HEK293 (cell line): Measurements from ENCODE around the gene GPRC5D.
A peak's percentile ranks its signal among the peaks of the same experiment; 100 is the strongest.

Experiments used
- CTCF ChIA-PET: fragments of 350-600 bp; formaldehyde crosslinking; extraction: SDS; loops from one replicate; lab custom pipeline; 2021; ENCODE audit warnings: antibody characterized with exemption; lab: Yijun Ruan, JAX
- POLR2A ChIA-PET: fragments of 300-600 bp; formaldehyde crosslinking; extraction: SDS; loops from one replicate; lab custom pipeline; 2020; ENCODE audit warnings: antibody characterized with exemption, inconsistent platforms; lab: Yijun Ruan, JAX
- H3K27ac ChIP-seq: fragments of 200-500 bp; sonication (Bioruptor generic); 2 replicates; pipeline ENCODE4 v1.5.1; 2014; ENCODE audit warnings: low read depth, low read length, control low read depth, inconsistent platforms; ENCODE audit errors: extremely low read depth
- H3K36me3 ChIP-seq, 2 experiments: fragments of 200-500 bp in 1 of 2; sonication (Bioruptor generic) in 1 of 2; 1 replicate in 1 of 2; 2 replicates in 1 of 2; pipeline ENCODE4 v1.5.1; 2014 to 2017; ENCODE audit warnings: inconsistent platforms in 2 of 2, low read length in 2 of 2; ENCODE audit not compliant: control insufficient read depth in 2 of 2, insufficient read depth in 1 of 2
- H3K4me1 ChIP-seq: fragments of 200-500 bp; sonication (Bioruptor generic); 2 replicates; pipeline ENCODE4 v1.5.1; 2014; ENCODE audit warnings: mild to moderate bottlenecking, low read length, inconsistent platforms; ENCODE audit not compliant: control insufficient read depth, insufficient read depth
- H3K4me3 ChIP-seq: 2 replicates; pipeline ENCODE4 v1.5.1; 2011; ENCODE audit warnings: low read depth, mild to moderate bottlenecking, control low read depth, low read length, moderate library complexity
- H3K9me3 ChIP-seq: fragments of 200-500 bp; sonication (Bioruptor generic); 2 replicates; pipeline ENCODE4 v1.5.1; 2014; ENCODE audit warnings: low read depth, low read length, inconsistent platforms; ENCODE audit not compliant: control insufficient read depth, insufficient read depth
- AEBP2 ChIP-seq: fragments of 450-650 bp; formaldehyde crosslinking; IDR thresholded peaks from 2 replicates; pipeline ENCODE4 v1.5.1; 2016; ENCODE audit warnings: missing biosample characterization, missing genetic modification characterization, borderline replicate concordance
- GLIS1 ChIP-seq: fragments of 450-650 bp; formaldehyde crosslinking; IDR thresholded peaks from 2 replicates; pipeline ENCODE4 v1.5.1; 2016; ENCODE audit warnings: missing biosample characterization, missing genetic modification characterization
- PRDM1 ChIP-seq: fragments of 450-650 bp; formaldehyde crosslinking; IDR thresholded peaks from 2 replicates; pipeline ENCODE4; 2016; ENCODE audit warnings: missing biosample characterization, missing genetic modification characterization
- RBAK ChIP-seq: fragments of 450-650 bp; formaldehyde crosslinking; IDR thresholded peaks from 2 replicates; pipeline ENCODE4 v1.5.1; 2016; ENCODE audit warnings: missing biosample characterization, missing genetic modification characterization
- YY2 ChIP-seq: fragments of 450-650 bp; formaldehyde crosslinking; IDR thresholded peaks from 2 replicates; pipeline ENCODE4 v1.5.1; 2016; ENCODE audit warnings: missing biosample characterization, missing genetic modification characterization
- ZBTB17 ChIP-seq: fragments of 450-650 bp; formaldehyde crosslinking; IDR thresholded peaks from 2 replicates; pipeline ENCODE4 v1.5.1; 2016; ENCODE audit warnings: missing biosample characterization, missing genetic modification characterization
- ZBTB48 ChIP-seq: fragments of 450-650 bp; formaldehyde crosslinking; IDR thresholded peaks from 2 replicates; pipeline ENCODE4 v1.5.1; 2016; ENCODE audit warnings: missing biosample characterization, missing genetic modification characterization
- ZEB2 ChIP-seq: fragments of 450-650 bp; formaldehyde crosslinking; IDR thresholded peaks from 2 replicates; pipeline ENCODE4 v1.5.1; 2016; ENCODE audit warnings: missing biosample characterization, missing genetic modification characterization
- ZFP37 ChIP-seq: fragments of 450-650 bp; formaldehyde crosslinking; IDR thresholded peaks from 2 replicates; pipeline ENCODE4 v1.5.1; 2016; ENCODE audit warnings: missing biosample characterization, missing genetic modification characterization
- ZIC2 ChIP-seq: fragments of 450-650 bp; formaldehyde crosslinking; IDR thresholded peaks from 2 replicates; pipeline ENCODE4 v1.5.1; 2016; ENCODE audit warnings: missing biosample characterization, missing genetic modification characterization
- ZNF138 ChIP-seq: fragments of 450-650 bp; formaldehyde crosslinking; IDR thresholded peaks from 2 replicates; pipeline ENCODE4 v1.5.1; 2016; ENCODE audit warnings: missing biosample characterization, missing genetic modification characterization, borderline replicate concordance
- ZNF19 ChIP-seq: fragments of 450-650 bp; formaldehyde crosslinking; IDR thresholded peaks from 2 replicates; pipeline ENCODE4; 2016; ENCODE audit warnings: missing biosample characterization, missing genetic modification characterization, low read depth
- ZNF274 ChIP-seq, 2 experiments: fragments of 200-500 bp in 1 of 2; fragments of 450-650 bp in 1 of 2; sonication (Bioruptor generic) in 1 of 2; formaldehyde crosslinking in 1 of 2; IDR thresholded peaks; 2 replicates each; pipeline versions ENCODE4 v1.5.1 to v1.6.1; 2014 to 2016; ENCODE audit warnings: borderline replicate concordance in 1 of 2, inconsistent platforms in 1 of 2, low read length in 1 of 2, missing biosample characterization in 1 of 2, missing genetic modification characterization in 1 of 2
- ZNF398 ChIP-seq: fragments of 450-650 bp; formaldehyde crosslinking; IDR thresholded peaks from 2 replicates; pipeline ENCODE4 v1.5.1; 2017; ENCODE audit warnings: missing biosample characterization, missing genetic modification characterization
- ZNF404 ChIP-seq: fragments of 450-650 bp; formaldehyde crosslinking; IDR thresholded peaks from 2 replicates; pipeline ENCODE4 v1.5.1; 2017; ENCODE audit warnings: missing biosample characterization, missing genetic modification characterization
- ZNF416 ChIP-seq: fragments of 450-650 bp; formaldehyde crosslinking; IDR thresholded peaks from 2 replicates; pipeline ENCODE4 v1.5.1; 2016; ENCODE audit warnings: missing biosample characterization, missing genetic modification characterization
- ZNF449 ChIP-seq: fragments of 450-650 bp; formaldehyde crosslinking; IDR thresholded peaks from 2 replicates; pipeline ENCODE4 v1.5.1; 2017; ENCODE audit warnings: missing biosample characterization, mild to moderate bottlenecking, missing genetic modification characterization, moderate library complexity
- ZNF48 ChIP-seq: fragments of 450-650 bp; formaldehyde crosslinking; IDR thresholded peaks from 2 replicates; pipeline ENCODE4 v1.5.1; 2016; ENCODE audit warnings: missing biosample characterization, missing genetic modification characterization
- ZNF510 ChIP-seq: fragments of 450-650 bp; formaldehyde crosslinking; IDR thresholded peaks from 2 replicates; pipeline ENCODE4 v1.5.1; 2018; ENCODE audit warnings: mild to moderate bottlenecking, missing genetic modification characterization, missing biosample characterization; ENCODE audit not compliant: insufficient replicate concordance
- ZNF530 ChIP-seq: fragments of 450-650 bp; formaldehyde crosslinking; IDR thresholded peaks from 2 replicates; pipeline ENCODE4 v1.5.1; 2016; ENCODE audit warnings: low read depth, missing biosample characterization, missing genetic modification characterization
- ZNF558 ChIP-seq: fragments of 450-650 bp; formaldehyde crosslinking; IDR thresholded peaks from 2 replicates; pipeline ENCODE4 v1.5.1; 2016; ENCODE audit warnings: missing biosample characterization, missing genetic modification characterization
- ZNF571 ChIP-seq: fragments of 450-650 bp; formaldehyde crosslinking; IDR thresholded peaks from 2 replicates; pipeline ENCODE4 v1.5.0; 2017; ENCODE audit warnings: missing biosample characterization, missing genetic modification characterization
- ZNF629 ChIP-seq: fragments of 450-650 bp; formaldehyde crosslinking; IDR thresholded peaks from 2 replicates; pipeline ENCODE4 v1.5.1; 2017; ENCODE audit warnings: missing biosample characterization, missing genetic modification characterization
- ZNF639 ChIP-seq: fragments of 450-650 bp; formaldehyde crosslinking; IDR thresholded peaks from 2 replicates; pipeline ENCODE4 v1.5.1; 2016; ENCODE audit warnings: missing biosample characterization, missing genetic modification characterization
- ZNF792 ChIP-seq: fragments of 450-650 bp; formaldehyde crosslinking; IDR thresholded peaks from 2 replicates; pipeline ENCODE4 v1.5.1; 2016; ENCODE audit warnings: missing biosample characterization, missing genetic modification characterization
- ZNF830 ChIP-seq: fragments of 450-650 bp; IDR thresholded peaks from 2 replicates; pipeline ENCODE4 v1.5.0; 2018; ENCODE audit warnings: missing biosample characterization, missing genetic modification characterization, low read depth, mild to moderate bottlenecking, moderate library complexity
- TF ChIP-seq, protein P1 (sequence below): fragments of 450-650 bp; formaldehyde crosslinking; optimal IDR thresholded peaks from 2 replicates; pipeline ENCODE3; 2016; ENCODE audit warnings: missing biosample characterization, mild to moderate bottlenecking, missing genetic modification characterization

GPRC5D gene

DNA sequence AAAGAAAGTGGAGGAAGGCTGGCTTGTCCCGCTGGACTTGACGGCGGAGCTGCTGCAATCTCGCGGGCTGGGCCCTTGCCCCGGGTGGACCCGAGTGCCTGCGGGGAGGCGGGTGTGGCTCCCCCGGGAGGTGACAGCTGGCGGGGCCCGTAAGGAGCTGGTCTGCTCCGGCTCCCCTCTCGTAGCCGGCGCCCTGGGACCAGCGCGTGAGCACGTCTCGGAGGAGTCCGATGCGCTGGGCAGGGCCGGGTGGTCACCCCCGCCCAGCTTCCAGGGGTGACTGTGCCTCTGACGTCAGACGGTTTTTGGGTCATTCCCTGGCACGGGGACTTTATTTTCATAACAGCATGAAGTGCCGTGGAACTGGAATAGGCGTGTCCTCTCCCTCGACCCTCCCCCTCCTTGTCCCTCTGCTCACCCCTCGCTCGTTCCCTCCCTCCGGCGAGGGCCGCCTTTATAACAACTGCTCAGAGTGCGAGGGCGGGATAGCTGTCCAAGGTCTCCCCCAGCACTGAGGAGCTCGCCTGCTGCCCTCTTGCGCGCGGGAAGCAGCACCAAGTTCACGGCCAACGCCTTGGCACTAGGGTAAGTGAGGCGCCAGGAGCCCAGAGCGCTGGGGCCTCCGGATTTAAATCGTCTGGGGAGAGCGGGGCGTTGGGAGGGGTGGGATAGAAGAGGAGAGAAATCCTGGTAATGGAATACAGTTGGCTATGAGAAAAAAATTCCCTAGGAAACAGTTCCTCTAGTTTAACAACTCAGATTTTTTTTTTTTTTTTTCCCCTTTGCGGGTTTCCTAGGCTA is 60.7 kb downstream of the GPRC5D start, which contains the start of gene GPRC5A:
Gene GPRC5A (plus strand): TSS at position 483 of the 801 bp plus-strand sequence. CDS start 16,688 bp downstream, outside the sequence.
- CTCF ChIA-PET: interaction anchor here (0.6 to 4.3 kb wide), 14 partner anchors 11 to 321 kb away, joined by 3 to 44 read pairs (median 5); partner anchors contain the start of gene DDX47
- Histone ChIP-seq H3K36me3 (no peaks in the 10 kb centered on the region), H3K9me3 (no peaks in the 10 kb centered on the region), H3K27ac (peak within 1 kb of the TSS; percentile 100), H3K4me3 (peak within 1 kb of the TSS; percentile 59), H3K4me1 (peaks cover 9% of the 10 kb centered on the region)
- POLR2A ChIA-PET: interaction anchor here (0.5 to 3.3 kb wide), 41 partner anchors 8 to 530 kb away, joined by 3 to 24 read pairs (median 5); partner anchors contain the start of gene DDX47
- TF ChIP-seq ZNF19 (tag by site-specific recombination) (no peak), ZNF449 (0 out of 2 replicates have a peak, but pooled peaks have one; percentile 17), ZNF792 (tag by site-specific recombination) (0 out of 2 replicates have a peak, but pooled peaks have one; percentile 27), AEBP2 (tag by site-specific recombination) (no peak), ZNF398 (tag by site-specific recombination) (peak; percentile 93), ZEB2 (tag by site-specific recombination) (peak; percentile 91), ZNF510 (no peak), ZNF629 (tag by site-specific recombination) (peak; percentile 99), ZBTB17 (peak; percentile 96; the same call in 1 of the 2 replicates), ZNF48 (tag by site-specific recombination) (no peak), ZNF404 (no peak), ZBTB48 (tag by site-specific recombination) (0 out of 2 replicates have a peak, but pooled peaks have one; percentile 32), ZNF530 (tag by site-specific recombination) (no peak), RBAK (no peak), ZIC2 (tag by site-specific recombination) (peak; percentile 92), ZNF571 (tag by site-specific recombination) (no peak), ZNF639 (tag by site-specific recombination) (peak; percentile 67; the same call in 1 of the 2 replicates), ZNF416 (tag by site-specific recombination) (no peak), ZNF274 (IDR thresholded peaks at IDR 0.05; ENCODE audit: low read length) (no peak), ZNF274 (tag by site-specific recombination; IDR thresholded peaks at IDR 0.05; ENCODE audit: borderline replicate concordance) (no peak), GLIS1 (peak; percentile 97), ZNF138 (tag by site-specific recombination) (no peak), ZNF558 (no peak), YY2 (no peak), PRDM1 (tag by site-specific recombination) (no peak), ZFP37 (tag by site-specific recombination) (0 out of 2 replicates have a peak, but pooled peaks have one; percentile 50), ZNF830 (tag by site-specific recombination) (no peak)
- TF ChIP-seq, protein P1, sequence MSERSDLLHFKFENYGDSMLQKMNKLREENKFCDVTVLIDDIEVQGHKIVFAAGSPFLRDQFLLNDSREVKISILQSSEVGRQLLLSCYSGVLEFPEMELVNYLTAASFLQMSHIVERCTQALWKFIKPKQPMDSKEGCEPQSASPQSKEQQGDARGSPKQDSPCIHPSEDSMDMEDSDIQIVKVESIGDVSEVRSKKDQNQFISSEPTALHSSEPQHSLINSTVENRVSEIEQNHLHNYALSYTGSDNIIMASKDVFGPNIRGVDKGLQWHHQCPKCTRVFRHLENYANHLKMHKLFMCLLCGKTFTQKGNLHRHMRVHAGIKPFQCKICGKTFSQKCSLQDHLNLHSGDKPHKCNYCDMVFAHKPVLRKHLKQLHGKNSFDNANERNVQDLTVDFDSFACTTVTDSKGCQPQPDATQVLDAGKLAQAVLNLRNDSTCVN (tag by site-specific recombination): peak; percentile 65
